CD4-positive, alpha-beta T cell treated with Interleukin-15 for 4 hours (primary cell): Measurements from ENCODE around the gene CD82.

Experiments used
- DNase-seq: peaks from one replicate; pipeline ENCODE4 v3.0.0-alpha.2; 2020; ENCODE audit warnings: low spot score

Gene CD82

GRCh38 chr11:44561964-44562734, 3.3 kb upstream of the CD82 start:
- DNase-seq: no peak

DNA sequence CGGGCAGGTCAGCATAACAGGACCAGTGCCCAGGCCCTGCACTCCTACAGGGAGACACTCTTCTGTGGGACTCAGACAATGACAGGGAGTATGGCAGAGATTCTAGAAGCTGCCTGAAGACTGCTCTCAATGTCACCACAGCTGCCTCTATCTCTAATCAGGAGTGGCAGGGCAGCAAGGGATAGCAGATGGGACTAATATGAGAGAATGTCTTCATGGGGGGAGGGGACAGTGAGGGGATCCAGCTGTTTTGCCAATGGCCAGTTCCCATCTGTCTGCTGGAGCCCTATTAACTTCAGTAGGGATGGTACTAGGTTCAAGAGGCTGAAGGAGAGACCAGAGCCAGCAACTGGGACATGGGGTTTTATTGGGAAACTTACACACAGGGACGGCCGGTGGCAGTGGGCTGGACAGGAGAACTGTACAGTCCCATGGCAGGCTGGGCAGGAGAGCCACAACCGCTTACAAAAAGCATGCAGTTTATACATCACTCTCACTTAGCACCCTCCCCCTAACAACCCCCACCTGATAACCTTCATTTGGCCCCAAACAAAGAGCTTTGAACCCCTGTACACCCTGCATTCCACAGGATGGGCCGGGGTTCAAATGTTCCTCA, 2.5 kb upstream of the CD82 start:
- no peak for DNase-seq

DNA sequence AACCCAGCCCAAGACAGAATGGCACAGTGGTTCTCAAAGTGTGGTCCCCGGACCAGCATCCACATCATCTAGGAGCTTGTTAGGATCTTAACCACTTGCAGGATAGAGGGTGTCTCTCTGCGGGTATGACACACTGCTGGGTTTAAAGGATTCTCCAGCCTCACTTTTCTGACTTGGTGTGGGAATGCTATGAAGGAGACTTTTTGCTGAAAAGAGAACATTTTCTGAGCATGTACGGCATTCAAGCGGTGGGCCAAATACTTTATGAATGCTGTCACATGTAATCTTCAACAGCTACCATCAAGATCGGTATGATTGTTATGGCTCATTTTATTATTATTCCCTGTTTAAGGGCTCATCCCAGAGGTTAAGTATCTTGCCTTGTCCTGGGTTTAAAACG, 1.8 kb upstream of the CD82 start:
- DNase-seq: no peak

DNA sequence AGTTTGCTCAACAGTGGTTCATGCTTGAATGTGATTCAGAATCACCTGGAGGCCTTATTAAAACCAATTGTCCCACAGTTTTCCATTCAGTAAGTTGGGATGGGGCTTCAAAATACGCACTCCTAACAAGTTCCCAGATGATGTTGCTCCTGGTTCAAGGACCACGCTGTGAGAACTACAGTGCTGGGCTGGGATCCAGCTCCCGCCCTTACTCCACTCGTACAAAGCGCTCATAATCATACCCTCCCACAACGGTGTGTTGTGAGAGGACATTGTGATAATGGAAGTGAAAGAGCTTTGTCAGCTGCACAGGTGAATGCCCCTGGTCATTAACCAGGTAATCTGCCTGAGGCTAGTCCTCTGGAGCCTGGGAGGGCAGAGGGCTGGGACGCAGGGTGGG, 1.3 kb upstream of the CD82 start:
- no peak for DNase-seq

DNA sequence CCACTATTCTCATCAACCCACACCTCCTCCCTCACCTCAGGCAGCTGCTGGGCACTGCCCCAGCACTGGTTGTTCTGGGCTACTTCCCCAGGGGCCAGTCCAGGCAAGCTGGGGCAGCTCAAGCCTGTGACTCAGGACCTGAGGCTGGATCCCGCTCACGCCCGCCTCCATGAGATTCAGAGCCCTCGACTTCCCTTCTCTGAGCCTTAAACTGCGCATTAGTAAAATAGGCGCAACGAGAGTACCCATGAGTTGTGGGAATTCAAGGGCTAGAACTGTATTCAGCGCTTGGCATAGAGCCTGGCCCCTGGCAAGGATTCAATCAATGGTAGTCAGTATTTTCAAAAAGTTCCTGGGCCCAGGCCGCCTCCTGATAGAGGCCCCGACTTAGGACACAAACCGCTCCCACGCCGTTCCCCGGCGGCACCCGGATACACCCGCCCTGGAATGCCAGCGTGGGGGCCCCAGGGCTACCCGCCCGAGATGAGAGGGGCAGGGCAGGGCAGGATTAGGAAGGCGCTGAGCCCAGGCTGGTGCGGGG, 723 bp upstream of the CD82 start:
- DNase-seq: no peak

GRCh38 chr11:44565953-44566949, 788 bp downstream of the CD82 start:
- no peak for DNase-seq

DNA sequence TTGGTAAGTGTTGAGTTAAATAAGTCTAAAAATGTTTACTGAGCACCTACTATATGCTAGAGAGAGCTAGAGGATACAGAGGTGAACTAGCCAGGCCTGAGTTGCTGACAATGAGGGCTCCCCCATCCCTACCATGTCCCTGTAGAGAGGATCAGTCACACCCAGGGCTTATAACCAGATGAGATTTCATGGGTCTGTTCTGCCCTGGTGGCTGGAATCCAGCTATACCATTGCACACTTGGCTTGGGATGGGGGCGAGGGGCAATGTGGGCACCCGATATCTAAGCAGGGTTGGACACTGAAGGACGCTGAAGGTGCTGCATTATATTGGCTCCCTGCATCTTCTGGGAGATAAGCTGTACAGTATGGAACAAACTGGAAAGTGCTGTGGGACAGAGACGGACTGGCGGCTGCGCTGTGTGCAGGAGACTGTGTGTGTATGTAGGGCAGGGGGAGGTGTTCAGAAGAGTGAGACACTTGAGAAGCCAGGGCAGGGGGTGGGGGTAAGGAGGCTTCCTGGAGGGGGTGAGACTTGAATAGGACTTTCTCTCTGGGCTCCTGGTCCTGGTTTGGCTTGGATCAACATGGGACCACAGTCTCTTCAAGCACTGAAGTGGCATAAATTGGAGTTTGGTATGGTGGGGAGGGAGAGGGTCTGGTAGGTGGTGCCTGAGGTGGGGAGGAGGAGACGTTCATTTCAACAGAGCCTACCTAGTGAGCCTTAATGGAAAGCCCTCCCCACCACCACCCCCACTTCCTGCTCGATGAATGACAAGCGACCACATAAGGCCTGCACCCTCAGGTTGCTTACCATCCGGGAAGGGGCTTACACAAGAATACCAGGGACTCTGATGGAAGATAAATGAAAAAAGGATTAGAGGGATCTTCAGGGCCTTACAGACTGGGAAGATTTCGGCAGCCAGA, 1.8 kb downstream of the CD82 start:
- no peak for DNase-seq

DNA sequence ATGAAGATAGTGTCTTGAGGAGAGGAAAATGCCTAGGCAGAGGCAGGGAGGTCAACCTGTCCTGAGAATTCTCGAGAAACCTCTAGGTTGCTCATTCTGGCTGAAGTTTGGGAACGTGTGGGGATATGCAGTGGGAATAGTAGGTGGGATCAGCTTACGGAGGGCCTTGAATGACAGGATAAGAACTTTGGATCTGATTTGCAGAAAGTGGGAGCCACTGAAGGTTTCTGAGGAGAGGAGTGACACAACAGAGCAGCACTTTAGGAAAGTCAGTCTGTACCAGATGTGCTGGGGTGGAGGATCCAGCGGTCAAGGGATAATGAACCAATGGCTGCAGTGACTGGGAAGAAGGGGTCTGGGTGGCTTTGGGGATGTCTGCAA, 2.4 kb downstream of the CD82 start:
- DNase-seq: no peak

DNA sequence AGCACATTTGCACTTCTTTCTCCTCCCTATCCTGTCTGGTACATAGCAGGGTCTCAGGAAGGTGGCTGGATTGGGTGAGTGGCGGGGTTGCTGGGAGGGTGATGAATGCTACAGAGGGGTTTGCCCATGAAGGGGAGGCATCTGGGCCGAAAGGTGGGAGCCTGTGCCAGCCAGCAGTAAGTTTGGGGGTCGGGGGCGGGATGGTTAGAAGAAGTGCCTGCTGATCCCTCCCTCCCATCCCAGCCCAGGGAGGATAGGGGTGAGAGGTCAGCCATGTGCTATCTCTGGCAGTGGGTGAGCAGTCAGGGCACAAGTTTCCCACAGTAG, 2.8 kb downstream of the CD82 start:
- no peak for DNase-seq

DNA sequence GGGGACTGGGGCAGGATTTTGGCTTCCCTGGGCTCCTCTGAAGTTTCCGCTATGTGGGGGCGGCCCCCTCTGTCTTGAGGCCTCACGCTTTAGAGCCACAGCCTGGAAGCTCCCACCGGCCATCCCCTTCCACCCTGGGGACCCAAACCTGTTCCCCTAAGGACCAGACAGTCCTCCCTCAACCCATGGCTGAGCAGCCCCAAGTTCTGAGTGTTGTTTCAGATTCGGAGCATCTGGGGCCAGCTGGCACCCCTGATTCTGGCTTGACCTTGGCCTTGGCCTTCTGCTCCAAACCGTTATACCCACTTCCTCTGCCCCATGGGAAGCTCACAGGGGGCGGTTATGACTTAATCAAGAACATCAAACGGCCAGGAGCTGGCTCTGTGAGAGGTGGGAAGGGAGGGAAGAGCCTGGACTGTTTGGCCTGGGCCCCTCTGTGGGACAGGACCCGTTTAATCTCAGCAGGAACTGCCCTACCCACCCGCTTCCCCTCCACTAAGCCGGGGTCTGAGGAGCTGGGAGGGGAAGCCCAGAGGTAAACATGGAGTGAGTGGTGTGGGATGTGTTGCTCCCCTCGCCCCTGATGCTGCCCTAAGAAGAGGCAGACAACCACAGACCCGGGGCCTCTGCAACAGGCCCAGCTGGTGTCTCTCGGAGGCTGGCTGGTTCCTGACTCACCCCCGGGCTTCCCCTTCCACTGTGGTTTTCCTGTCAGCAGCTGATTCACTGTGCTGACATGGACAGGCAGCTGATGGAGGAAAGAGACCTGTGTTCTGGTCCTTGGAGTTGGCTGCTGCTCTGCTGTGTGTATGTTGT, 3.4 kb downstream of the CD82 start:
- peak; percentile 92 for DNase-seq

DNA sequence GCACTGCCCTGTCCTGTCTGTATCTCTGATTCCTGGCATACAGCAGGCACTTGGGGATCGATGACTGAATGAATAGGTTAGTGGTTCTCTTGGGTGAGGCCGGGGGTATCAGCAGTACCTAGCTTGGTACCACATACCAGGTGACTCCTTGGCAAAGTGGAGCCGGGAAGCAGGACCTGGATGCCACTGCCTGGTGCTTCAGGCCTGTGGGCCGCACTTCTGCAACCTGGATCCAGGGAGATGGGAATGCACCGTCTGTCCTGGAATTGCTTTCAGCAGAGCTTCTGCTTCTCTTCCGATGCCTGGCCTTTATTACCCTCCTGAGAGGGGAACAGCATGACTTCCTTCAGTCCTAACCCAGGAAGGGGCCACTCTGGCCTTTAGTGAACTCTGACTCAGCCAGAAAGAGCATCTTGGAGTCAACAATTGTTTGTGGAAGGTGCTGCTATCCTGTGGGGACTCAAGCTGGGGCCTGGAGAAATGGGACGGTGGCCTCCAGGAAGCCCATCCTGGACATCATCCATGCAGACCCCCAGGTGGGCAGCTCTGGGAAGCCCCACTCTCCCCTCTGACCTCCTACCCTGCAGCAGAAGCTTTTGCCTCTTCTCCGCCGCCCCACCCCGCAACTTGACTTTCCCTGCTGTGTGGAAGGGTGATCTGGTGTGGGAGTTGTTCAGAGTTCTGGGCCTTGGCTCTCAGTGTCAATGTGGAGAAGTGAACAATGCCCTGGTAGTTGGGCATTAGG, 5.1 kb downstream of the CD82 start:
- no peak for DNase-seq

GRCh38 chr11:44571871-44572270, 6.4 kb downstream of the CD82 start:
- no peak for DNase-seq

- no peak for DNase-seq
Measured at GRCh38 chr11:44572436-44572835, 7.0 kb downstream of the CD82 start.

DNA sequence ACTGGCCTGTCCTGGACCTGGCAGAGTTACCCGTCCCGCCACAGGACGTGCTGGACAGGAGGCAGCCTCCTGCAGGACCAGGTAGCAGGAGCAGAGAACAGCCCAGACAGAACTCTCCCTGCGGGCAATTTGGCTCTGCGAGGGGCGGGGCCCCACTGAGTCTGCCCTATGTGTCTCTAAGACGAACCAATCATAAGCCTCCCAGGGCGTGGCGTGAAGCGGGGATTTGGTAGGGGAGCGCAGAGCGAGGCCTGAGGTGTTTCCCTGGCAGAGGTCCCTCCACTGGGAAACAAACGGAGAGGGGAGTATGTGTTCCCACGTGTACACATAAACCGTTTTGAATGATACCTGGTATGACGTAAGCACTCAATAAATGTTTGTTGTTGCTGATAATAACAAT, 7.4 kb downstream of the CD82 start:
- DNase-seq: no peak

DNA sequence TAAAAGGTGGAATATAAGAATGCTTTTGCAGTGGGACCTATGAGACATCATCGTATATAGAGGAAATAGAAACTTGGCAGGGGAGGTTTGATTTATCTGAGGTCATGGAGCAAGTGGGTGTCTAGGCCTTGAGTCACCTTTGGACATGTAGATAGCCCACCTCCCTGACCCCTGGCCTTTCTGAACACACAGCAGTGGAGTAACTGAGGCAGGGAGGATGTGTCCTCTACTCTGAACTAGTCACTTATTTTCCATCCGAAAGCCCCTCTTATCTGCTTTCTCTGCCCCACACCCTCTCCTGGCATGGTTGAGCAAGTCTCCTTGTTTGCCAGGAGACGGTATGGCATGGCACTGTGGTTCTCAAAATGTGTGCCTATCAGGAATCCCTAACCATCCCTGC, 7.9 kb downstream of the CD82 start:
- DNase-seq: no peak

GRCh38 chr11:44574610-44575287, 9.3 kb downstream of the CD82 start:
- peak; percentile 54 for DNase-seq

DNA sequence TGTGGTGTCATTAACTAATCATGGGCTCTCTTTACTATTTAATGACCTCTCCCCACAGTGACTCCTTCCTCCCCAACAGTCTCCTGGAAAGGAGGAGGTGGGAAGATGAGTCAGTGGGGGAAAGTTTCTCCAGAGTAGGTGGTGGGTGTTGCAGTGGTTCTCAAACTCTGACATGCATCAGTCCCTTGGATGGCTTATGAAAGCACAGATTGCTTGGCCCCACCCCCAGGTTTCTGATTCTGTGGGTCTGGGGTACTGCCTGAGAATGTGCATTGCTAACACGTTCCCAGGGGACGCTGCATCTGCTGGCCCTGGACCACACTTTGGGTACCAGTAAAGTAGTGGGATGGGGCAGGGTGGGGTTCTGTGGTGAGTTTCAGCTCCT, 9.8 kb downstream of the CD82 start:
- no peak for DNase-seq

GRCh38 chr11:44575962-44576361, 10.5 kb downstream of the CD82 start:
- DNase-seq: no peak

DNA sequence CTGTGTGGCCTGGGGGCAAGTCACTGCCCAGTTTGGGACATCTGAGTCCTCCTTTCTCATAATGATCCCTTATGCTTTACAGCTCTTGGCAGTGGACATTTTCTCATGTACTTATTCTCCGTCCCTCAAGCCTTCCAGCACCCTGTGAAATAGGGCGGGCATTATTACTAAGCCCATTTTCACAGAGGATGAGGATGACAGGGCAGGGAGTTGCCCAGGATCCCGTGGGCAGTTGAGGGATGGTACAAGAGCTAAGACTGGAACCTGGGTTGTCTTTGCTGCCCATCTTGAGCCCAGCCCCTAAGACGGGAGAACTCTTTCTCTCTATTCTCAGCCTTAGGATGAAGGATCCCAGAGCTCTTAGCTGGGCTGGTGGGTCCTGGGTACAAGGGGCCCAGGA, 11.2 kb downstream of the CD82 start:
- no peak for DNase-seq
